Panc1 (cell line): ENCODE results near the gene RASA4B. TPM values are rescaled to one million over a fixed set of nuclear protein-coding genes. Genes with fewer than 3 reads are reported as not detected.
A peak's percentile ranks its signal among the peaks of the same experiment; 100 is the strongest.

ENCODE experiments used
- ATAC-seq: fragments of 200-7000 bp; cut with Tn5 transposase; 2 replicates; pipeline ENCODE4 v1.9.1; 2020; ENCODE audit warnings: mild to moderate bottlenecking, moderate library complexity
- BruUV-seq: library from RNA; stranded (reverse); fragments of 400-500 nt; replicated peaks from 2 replicates; lab custom pipeline; 2021; lab: Mats Ljungman, UMichigan
- CTCF ChIA-PET: fragments of 300-600 bp; sonication (Branson Sonifier 250); formaldehyde crosslinking; loops from one replicate; lab custom pipeline; 2022; ENCODE audit warnings: antibody characterized with exemption; lab: Charles Lee
- POLR2A ChIA-PET: fragments of 300-600 bp; sonication (Branson Sonifier 250); formaldehyde crosslinking; loops from one replicate; lab custom pipeline; 2022; ENCODE audit warnings: antibody characterized with exemption; lab: Charles Lee
- DNase-seq: peaks from one replicate; pipeline ENCODE4 v3.0.0-alpha.2; 2010; ENCODE audit warnings: low read depth, low spot score
- H3K27ac ChIP-seq: 2 replicates; pipeline ENCODE4 v1.5.1; 2011; ENCODE audit warnings: mild to moderate bottlenecking, low read length, inconsistent platforms
- H3K27me3 ChIP-seq: fragments of 200-500 bp; sonication (Bioruptor generic); 2 replicates; pipeline ENCODE4 v1.6.0; 2014; ENCODE audit warnings: low read length, inconsistent platforms; ENCODE audit not compliant: control insufficient read depth, insufficient read depth
- H3K36me3 ChIP-seq: fragments of 200-500 bp; sonication (Bioruptor generic); 2 replicates; pipeline ENCODE4 v1.5.1; 2014; ENCODE audit warnings: inconsistent platforms, mild to moderate bottlenecking, low read length, moderate library complexity; ENCODE audit not compliant: control insufficient read depth, insufficient read depth
- H3K4me1 ChIP-seq: 2 replicates; pipeline ENCODE4 v1.5.1; 2011; ENCODE audit warnings: inconsistent platforms, mild to moderate bottlenecking, low read length, moderate library complexity; ENCODE audit not compliant: control insufficient read depth, insufficient read depth
- H3K4me3 ChIP-seq, 2 experiments: 2 replicates each; pipeline ENCODE4 v1.5.1; 2011 to 2012; ENCODE audit warnings: low read depth in 2 of 2, low read length in 2 of 2, mild to moderate bottlenecking in 2 of 2, inconsistent platforms in 1 of 2, moderate library complexity in 1 of 2
- H3K9me3 ChIP-seq: fragments of 200-500 bp; sonication (Bioruptor generic); 2 replicates; pipeline ENCODE4 v1.5.1; 2014; ENCODE audit warnings: low read depth, mild to moderate bottlenecking, inconsistent platforms, low read length, moderate library complexity; ENCODE audit not compliant: control insufficient read depth, insufficient read depth
- CTCF ChIP-seq: fragments of 450-650 bp; IDR thresholded peaks from 2 replicates; pipeline ENCODE4 v1.5.1; 2017; ENCODE audit warnings: mild to moderate bottlenecking
- POLR2AphosphoS5 ChIP-seq: IDR thresholded peaks from 2 replicates; pipeline ENCODE4 v1.6.1; 2012; ENCODE audit warnings: mild to moderate bottlenecking, low read depth, low read length, moderate library complexity
- REST ChIP-seq, 2 experiments: IDR thresholded peaks; 2 replicates each; pipeline ENCODE4 v1.6.1; 2011 to 2012; ENCODE audit warnings: low read depth in 2 of 2, control low read depth in 1 of 2, low read length in 1 of 2, mild to moderate bottlenecking in 1 of 2, moderate library complexity in 1 of 2; ENCODE audit not compliant: insufficient read depth in 1 of 2
- SIN3A ChIP-seq: IDR thresholded peaks from 2 replicates; pipeline ENCODE4 v1.6.1; 2012; ENCODE audit warnings: low read depth, mild to moderate bottlenecking, low read length, moderate library complexity, borderline replicate concordance; ENCODE audit not compliant: insufficient read depth
- TCF7L2 ChIP-seq: IDR thresholded peaks from 2 replicates; pipeline ENCODE4 v1.6.1; 2011; ENCODE audit warnings: mild to moderate bottlenecking, low read depth, low read length, inconsistent platforms
- in situ Hi-C: cut with HindIII; loops from 2 replicates; pipeline ENCODE4 v1.10.0; 2016; ENCODE audit warnings: low sequenced_read_pairs, low pct_unique_long_range_greater_than_20kb
- intact Hi-C: fragments of 100-400 bp; cut with micrococcal nuclease; formaldehyde crosslinking; loops from one replicate; pipeline ENCODE4 v1.10.0; 2022; ENCODE audit not compliant: unreplicated experiment
- total RNA-seq: library from RNA; stranded (reverse); gene quantifications from one replicate; pipeline ENCODE4 v1.2.1, GENCODE V29; 2021; ENCODE audit not compliant: unreplicated experiment

RASA4B gene
- total RNA-seq, 1 experiment from 2014 or later, result 1.2 TPM

- DNase-seq, result no peak
- Histone ChIP-seq H3K4me1 (peaks cover 9% of the 10 kb centered on the region), H3K9me3 (no peaks in the 10 kb centered on the region), H3K27ac (no peak overlapping the region), H3K27me3 (no peaks in the 10 kb centered on the region), H3K4me3 (no peak overlapping the region), H3K36me3 (no peaks in the 10 kb centered on the region)
- intact Hi-C loops (no loop called here), in situ Hi-C loops (no loop called here)
- no TSS peak for BruUV-seq
- TF ChIP-seq REST (IDR thresholded peaks at IDR 0.05; ENCODE audit: insufficient read depth in 1 of 2, low read depth in 2 of 2, low read length in 1 of 2), result no peak
- no peak for TF ChIP-seq CTCF
- TF ChIP-seq POLR2AphosphoS5, result no peak
- no peak for TF ChIP-seq TCF7L2
- no peak for ATAC-seq
- POLR2A ChIA-PET, result no interaction called here
- CTCF ChIA-PET, result interaction anchor here (0.7 kb wide), 1 partner anchor 178 kb away, joined by 3 read pairs; no protein-coding TSS in a partner anchor
These were observed 65.1 kb downstream of the RASA4B start for GRCh38 chr7:102452451-102452850.

GRCh38 chr7:102451371-102452054 lies 66.1 kb downstream of the RASA4B start:
- ChIA-PET POLR2A (no interaction called here), CTCF (interaction anchor here (0.7 kb wide), 1 partner anchor 269 kb away, joined by 5 read pairs; no protein-coding TSS in a partner anchor)
- BruUV-seq, result no TSS peak
- no peaks in the 10 kb centered on the region for H3K36me3 ChIP-seq
- intact Hi-C loops (no loop called here), in situ Hi-C loops (no loop called here)
- H3K4me1 ChIP-seq, result peaks cover 7% of the 10 kb centered on the region
- no peak overlapping the region for H3K27ac ChIP-seq
- ATAC-seq (peak; percentile 60), DNase-seq (no peak)
- H3K4me3 ChIP-seq, result no peak overlapping the region
- H3K9me3 ChIP-seq, result no peaks in the 10 kb centered on the region
- TF ChIP-seq REST (IDR thresholded peaks at IDR 0.05; ENCODE audit: insufficient read depth in 1 of 2, low read depth in 2 of 2, low read length in 1 of 2) (no peak), SIN3A (no peak), POLR2AphosphoS5 (no peak), CTCF (no peak), TCF7L2 (no peak)
- no peaks in the 10 kb centered on the region for H3K27me3 ChIP-seq
